ENCODE results near the gene HNRNPLL.

Gene HNRNPLL

DNA sequence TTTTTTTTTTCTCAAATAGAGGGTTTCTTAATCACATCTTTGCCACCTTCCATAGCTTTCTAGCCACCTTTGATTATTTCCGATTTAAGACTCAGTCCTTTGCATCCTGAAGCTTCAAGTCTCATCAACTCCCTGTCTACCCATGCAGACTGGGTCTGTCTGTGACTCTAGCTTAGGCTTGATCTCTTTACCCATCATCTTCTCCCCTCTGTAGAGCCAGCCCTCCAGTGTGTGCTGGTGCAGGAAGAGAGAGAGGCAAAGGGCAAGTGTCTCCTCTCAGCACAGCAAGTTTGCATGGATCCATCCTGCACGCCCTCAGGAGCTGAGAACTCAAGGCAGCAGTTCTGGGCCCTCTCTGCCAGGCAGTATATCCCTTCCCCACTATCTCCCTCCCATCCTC lies 70.4 kb downstream of the HNRNPLL start:
- Histone ChIP-seq H3K9me3 (ENCODE audit: control insufficient read depth, insufficient read depth, low read depth, low read length) (no peaks in the 10 kb centered on the region), H3K4me1 (ENCODE audit: control insufficient read depth, insufficient read depth, low read length) (peaks cover 6% of the 10 kb centered on the region; the same call in 1 of the 2 replicates), H3K36me3 (ENCODE audit: control insufficient read depth in 2 of 2, insufficient read depth in 1 of 2, low read length in 2 of 2) (no peaks in the 10 kb centered on the region), H3K27ac (ENCODE audit: extremely low read depth, low read depth, low read length) (no peak overlapping the region), H3K4me3 (ENCODE audit: low read depth, low read length) (no peak overlapping the region)
- ChIA-PET POLR2A (no interaction called here), CTCF (interaction anchor here (0.5 to 2.3 kb wide), 5 partner anchors 9 to 95 kb away, joined by 3 to 10 read pairs (median 4); no protein-coding TSS in a partner anchor)
- no peak for TF ChIP-seq ZFP69B (tag by site-specific recombination; IDR thresholded peaks at IDR 0.05)
- TF ChIP-seq, protein P1, sequence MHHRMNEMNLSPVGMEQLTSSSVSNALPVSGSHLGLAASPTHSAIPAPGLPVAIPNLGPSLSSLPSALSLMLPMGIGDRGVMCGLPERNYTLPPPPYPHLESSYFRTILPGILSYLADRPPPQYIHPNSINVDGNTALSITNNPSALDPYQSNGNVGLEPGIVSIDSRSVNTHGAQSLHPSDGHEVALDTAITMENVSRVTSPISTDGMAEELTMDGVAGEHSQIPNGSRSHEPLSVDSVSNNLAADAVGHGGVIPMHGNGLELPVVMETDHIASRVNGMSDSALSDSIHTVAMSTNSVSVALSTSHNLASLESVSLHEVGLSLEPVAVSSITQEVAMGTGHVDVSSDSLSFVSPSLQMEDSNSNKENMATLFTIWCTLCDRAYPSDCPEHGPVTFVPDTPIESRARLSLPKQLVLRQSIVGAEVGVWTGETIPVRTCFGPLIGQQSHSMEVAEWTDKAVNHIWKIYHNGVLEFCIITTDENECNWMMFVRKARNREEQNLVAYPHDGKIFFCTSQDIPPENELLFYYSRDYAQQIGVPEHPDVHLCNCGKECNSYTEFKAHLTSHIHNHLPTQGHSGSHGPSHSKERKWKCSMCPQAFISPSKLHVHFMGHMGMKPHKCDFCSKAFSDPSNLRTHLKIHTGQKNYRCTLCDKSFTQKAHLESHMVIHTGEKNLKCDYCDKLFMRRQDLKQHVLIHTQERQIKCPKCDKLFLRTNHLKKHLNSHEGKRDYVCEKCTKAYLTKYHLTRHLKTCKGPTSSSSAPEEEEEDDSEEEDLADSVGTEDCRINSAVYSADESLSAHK (tag by site-specific recombination; IDR thresholded peaks at IDR 0.05): no peak
- TF ChIP-seq ZNF433 (tag by site-specific recombination; IDR thresholded peaks at IDR 0.05; ENCODE audit: low read depth): no peak
- no peak for TF ChIP-seq ZNF629 (tag by site-specific recombination; IDR thresholded peaks at IDR 0.05)
- TF ChIP-seq FEZF1 (tag by site-specific recombination; IDR thresholded peaks at IDR 0.05): no peak
- TF ChIP-seq ZNF138 (tag by site-specific recombination; IDR thresholded peaks at IDR 0.05; ENCODE audit: borderline replicate concordance): no peak
- TF ChIP-seq, protein P2, sequence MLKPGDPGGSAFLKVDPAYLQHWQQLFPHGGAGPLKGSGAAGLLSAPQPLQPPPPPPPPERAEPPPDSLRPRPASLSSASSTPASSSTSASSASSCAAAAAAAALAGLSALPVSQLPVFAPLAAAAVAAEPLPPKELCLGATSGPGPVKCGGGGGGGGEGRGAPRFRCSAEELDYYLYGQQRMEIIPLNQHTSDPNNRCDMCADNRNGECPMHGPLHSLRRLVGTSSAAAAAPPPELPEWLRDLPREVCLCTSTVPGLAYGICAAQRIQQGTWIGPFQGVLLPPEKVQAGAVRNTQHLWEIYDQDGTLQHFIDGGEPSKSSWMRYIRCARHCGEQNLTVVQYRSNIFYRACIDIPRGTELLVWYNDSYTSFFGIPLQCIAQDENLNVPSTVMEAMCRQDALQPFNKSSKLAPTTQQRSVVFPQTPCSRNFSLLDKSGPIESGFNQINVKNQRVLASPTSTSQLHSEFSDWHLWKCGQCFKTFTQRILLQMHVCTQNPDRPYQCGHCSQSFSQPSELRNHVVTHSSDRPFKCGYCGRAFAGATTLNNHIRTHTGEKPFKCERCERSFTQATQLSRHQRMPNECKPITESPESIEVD (tag by site-specific recombination; IDR thresholded peaks at IDR 0.05): no peak
- TF ChIP-seq BCL11A (tag by site-specific recombination; IDR thresholded peaks at IDR 0.05; ENCODE audit: low read depth): no peak
- no peak for TF ChIP-seq ZNF114 (tag by site-specific recombination; IDR thresholded peaks at IDR 0.05)
- TF ChIP-seq, protein P3, sequence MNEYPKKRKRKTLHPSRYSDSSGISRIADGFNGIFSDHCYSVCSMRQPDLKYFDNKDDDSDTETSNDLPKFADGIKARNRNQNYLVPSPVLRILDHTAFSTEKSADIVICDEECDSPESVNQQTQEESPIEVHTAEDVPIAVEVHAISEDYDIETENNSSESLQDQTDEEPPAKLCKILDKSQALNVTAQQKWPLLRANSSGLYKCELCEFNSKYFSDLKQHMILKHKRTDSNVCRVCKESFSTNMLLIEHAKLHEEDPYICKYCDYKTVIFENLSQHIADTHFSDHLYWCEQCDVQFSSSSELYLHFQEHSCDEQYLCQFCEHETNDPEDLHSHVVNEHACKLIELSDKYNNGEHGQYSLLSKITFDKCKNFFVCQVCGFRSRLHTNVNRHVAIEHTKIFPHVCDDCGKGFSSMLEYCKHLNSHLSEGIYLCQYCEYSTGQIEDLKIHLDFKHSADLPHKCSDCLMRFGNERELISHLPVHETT (tag by site-specific recombination; IDR thresholded peaks at IDR 0.05): no peak
- TF ChIP-seq, protein P4, sequence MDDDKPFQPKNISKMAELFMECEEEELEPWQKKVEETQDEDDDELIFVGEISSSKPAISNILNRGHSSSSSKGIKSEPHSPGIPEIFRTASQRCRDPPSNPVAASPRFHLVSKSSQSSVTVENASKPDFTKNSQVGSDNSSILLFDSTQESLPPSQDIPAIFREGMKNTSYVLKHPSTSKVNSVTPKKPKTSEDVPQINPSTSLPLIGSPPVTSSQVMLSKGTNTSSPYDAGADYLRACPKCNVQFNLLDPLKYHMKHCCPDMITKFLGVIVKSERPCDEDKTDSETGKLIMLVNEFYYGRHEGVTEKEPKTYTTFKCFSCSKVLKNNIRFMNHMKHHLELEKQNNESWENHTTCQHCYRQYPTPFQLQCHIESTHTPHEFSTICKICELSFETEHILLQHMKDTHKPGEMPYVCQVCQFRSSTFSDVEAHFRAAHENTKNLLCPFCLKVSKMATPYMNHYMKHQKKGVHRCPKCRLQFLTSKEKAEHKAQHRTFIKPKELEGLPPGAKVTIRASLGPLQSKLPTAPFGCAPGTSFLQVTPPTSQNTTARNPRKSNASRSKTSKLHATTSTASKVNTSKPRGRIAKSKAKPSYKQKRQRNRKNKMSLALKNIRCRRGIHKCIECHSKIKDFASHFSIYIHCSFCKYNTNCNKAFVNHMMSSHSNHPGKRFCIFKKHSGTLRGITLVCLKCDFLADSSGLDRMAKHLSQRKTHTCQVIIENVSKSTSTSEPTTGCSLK (tag by site-specific recombination; IDR thresholded peaks at IDR 0.05): no peak
- TF ChIP-seq, protein P5, sequence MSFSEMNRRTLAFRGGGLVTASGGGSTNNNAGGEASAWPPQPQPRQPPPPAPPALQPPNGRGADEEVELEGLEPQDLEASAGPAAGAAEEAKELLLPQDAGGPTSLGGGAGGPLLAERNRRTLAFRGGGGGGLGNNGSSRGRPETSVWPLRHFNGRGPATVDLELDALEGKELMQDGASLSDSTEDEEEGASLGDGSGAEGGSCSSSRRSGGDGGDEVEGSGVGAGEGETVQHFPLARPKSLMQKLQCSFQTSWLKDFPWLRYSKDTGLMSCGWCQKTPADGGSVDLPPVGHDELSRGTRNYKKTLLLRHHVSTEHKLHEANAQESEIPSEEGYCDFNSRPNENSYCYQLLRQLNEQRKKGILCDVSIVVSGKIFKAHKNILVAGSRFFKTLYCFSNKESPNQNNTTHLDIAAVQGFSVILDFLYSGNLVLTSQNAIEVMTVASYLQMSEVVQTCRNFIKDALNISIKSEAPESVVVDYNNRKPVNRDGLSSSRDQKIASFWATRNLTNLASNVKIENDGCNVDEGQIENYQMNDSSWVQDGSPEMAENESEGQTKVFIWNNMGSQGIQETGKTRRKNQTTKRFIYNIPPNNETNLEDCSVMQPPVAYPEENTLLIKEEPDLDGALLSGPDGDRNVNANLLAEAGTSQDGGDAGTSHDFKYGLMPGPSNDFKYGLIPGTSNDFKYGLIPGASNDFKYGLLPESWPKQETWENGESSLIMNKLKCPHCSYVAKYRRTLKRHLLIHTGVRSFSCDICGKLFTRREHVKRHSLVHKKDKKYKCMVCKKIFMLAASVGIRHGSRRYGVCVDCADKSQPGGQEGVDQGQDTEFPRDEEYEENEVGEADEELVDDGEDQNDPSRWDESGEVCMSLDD (tag by site-specific recombination; IDR thresholded peaks at IDR 0.05): no peak
- no peak for TF ChIP-seq ZNF132 (tag by site-specific recombination; IDR thresholded peaks at IDR 0.05; ENCODE audit: borderline replicate concordance)
- no peak for TF ChIP-seq KLF16 (tag by site-specific recombination; IDR thresholded peaks at IDR 0.05)
- no peak for TF ChIP-seq ZNF585B (tag by site-specific recombination; IDR thresholded peaks at IDR 0.05)
- TF ChIP-seq ZNF76 (tag by site-specific recombination; IDR thresholded peaks at IDR 0.05; ENCODE audit: borderline replicate concordance, low read depth): no peak

Data from HEK293 (cell line).